Measurements from ENCODE around the gene TP53I13.
"Not testable (repeated sequence)": the region's sequence is repeated elsewhere in the genome, so short reads cannot be mapped to it uniquely, and the experiment has no call there.

TP53I13 gene

GRCh38 chr17:29568331-29569244, at the start of gene TP53I13:
TP53I13 (plus strand) TSS chr17:29568701; CDS start chr17:29568759, 58 bp downstream.
- peak; percentile 84 for DNase-seq (ENCODE audit: low read depth)

DNA sequence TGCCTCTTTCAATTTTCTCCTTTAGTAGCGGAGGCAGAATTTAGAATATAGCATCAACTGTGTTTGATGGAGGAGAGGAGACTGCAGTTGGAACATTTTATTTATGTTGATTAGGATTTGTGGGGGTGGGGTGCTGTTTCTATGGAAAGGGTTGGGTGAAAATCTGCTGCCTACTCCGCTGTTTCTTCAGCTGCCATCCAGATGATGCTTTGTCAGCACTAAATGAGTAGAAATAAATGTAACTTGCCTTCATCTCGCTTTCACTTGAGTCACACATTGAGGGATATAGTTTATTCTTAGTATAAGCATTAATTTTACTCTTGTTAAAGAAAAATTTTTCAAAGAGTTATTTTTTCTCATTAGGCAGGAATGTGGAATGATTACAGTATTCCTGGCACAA, 43.8 kb upstream of the TP53I13 start:
- DNase-seq (ENCODE audit: low read depth), result no peak

DNA sequence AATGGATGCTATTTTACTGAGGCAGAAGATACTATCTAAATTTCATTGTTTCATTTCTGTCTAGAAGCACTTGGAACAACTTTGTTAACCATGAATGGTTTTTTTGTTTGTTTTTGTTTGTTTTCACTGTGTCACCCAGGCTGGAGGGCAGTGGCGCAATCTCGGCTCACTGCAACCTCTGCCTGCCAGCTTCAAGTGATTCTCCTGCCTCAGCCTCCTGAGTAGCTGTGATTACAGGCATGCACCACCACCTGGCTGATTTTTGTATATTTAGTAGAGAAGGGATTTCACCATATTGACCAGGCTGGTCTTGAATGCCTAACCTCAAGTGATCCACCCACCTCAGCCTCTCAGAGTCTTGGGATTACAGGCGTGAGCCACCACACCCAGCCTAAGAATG, 42.2 kb upstream of the TP53I13 start:
- DNase-seq (ENCODE audit: low read depth), result no peak

DNA sequence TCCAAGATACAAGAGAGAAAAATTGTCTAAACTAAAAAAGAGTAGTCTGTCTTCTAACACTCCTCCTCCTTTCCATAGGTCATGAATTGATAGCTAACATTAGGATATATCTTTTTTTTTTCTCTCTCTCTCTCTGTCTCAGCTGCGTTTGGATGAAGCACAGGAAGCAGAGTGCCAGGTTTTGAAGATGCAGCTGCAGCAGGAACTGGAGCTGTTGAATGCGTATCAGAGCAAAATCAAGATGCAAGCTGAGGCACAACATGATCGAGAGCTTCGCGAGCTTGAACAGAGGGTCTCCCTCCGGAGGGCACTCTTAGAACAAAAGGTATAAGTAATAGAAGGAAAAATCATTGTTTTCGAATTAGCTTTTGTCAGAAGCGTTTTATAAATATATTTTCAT, 34.5 kb upstream of the TP53I13 start:
- no peak for DNase-seq (ENCODE audit: low read depth)

DNA sequence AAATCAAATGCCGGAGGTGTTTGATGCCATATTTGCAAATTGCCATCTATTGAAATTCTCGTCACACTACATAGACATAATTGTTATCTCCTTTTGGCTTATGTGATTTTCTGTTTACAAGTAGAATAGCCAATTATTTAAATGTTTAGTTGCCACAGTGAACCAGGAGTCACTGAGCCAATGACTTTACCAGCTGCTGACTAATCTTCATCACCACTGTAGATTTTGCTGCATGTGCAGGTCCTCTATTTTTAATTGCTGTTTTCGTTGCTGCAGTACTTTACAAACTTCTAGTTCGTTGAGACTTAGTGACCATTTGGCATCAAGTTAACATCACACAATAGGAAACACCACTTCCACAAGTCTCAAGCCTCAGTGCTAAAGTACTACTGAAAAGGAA, 24.4 kb upstream of the TP53I13 start:
- no peak for DNase-seq (ENCODE audit: low read depth)

DNA sequence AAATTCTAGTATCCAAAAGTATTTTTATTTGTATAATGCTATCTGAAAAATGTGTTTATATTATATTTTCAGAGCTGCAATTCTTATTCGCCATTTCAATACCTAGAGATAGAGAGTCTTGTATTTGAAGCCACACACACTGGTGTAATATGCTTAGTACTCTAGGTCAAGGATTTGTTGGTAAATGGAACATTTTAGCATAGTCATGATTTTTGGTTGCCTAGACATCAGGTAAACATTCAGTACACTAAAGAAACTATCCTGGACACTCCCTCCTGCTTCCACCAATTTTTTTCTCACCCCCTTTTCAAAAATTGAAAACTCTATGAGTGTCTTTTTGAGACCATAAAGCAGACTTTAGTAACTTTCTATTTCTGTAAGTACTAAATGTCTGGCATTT, 22.4 kb upstream of the TP53I13 start:
- no peak for DNase-seq (ENCODE audit: low read depth)

GRCh38 chr17:29546830-29547229, 21.7 kb upstream of the TP53I13 start:
- DNase-seq (ENCODE audit: low read depth), result no peak

GRCh38 chr17:29549177-29549923, 19.2 kb upstream of the TP53I13 start:
- no peak for DNase-seq (ENCODE audit: low read depth)

DNA sequence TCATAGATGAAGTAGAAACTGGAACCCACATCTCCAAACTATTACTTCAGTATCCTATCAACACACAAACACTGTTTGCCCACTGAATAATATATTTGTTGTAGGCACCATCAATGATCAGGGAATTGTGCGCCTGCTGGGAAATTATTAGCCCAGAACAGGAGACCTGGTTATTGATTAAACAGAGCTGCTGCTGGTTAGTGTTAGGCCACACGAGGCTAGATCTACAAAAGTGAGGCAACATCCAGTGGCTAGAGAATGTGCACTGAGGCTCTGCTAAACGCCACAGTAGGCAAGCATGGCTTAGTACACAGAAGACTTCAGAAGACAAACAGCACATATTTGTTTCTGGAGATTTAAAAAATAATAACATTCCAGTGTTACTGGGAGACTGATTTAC, 12.7 kb upstream of the TP53I13 start:
- DNase-seq (ENCODE audit: low read depth), result no peak

- DNase-seq (ENCODE audit: low read depth), result no peak
These were observed 11.3 kb upstream of the TP53I13 start for GRCh38 chr17:29557085-29557738.

GRCh38 chr17:29557739-29558116, 10.8 kb upstream of the TP53I13 start:
- no peak for DNase-seq (ENCODE audit: low read depth)

- DNase-seq (ENCODE audit: low read depth), result not testable (repeated sequence)
These were observed 10.4 kb upstream of the TP53I13 start for GRCh38 chr17:29558139-29558538.

DNA sequence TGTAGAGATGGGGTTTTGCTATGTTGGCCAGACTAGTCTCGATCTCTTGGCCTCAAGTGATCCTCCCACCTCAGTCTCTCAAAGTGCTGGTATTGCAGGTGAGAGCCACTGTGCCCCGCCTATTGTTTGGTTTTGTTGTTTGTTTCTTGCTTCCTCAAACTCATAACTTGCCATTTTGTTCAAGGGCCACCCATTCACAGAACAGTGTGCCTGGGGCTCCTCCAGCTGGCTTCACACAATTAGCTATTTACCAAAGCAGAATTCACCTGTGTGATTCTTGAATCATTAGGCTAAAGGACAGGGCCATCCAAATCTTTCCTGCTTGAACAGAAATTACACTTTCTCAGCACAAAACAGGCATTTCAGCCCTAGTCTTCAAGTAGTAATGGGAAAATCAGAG, 8.9 kb upstream of the TP53I13 start:
- DNase-seq (ENCODE audit: low read depth), result no peak

DNA sequence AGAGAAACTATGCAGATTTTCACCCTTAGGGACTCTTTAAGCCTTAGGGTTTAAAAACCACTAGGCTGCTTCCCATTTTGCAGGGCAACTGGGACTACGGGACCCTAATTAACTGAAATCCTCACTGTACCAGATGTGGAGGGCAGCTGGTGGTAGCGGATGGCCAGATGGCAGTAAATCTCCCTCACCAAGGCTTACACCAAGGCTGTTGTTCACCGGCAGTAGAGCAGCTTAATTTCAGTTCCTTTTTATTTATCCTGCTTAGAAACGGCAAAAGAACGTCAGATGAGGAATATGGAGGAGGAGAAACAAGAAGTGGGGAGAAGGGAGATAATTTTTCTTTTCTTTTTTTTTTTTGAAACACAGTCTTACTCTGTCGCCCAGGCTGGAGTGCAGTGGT, 8.2 kb upstream of the TP53I13 start:
- DNase-seq (ENCODE audit: low read depth), result no peak

DNA sequence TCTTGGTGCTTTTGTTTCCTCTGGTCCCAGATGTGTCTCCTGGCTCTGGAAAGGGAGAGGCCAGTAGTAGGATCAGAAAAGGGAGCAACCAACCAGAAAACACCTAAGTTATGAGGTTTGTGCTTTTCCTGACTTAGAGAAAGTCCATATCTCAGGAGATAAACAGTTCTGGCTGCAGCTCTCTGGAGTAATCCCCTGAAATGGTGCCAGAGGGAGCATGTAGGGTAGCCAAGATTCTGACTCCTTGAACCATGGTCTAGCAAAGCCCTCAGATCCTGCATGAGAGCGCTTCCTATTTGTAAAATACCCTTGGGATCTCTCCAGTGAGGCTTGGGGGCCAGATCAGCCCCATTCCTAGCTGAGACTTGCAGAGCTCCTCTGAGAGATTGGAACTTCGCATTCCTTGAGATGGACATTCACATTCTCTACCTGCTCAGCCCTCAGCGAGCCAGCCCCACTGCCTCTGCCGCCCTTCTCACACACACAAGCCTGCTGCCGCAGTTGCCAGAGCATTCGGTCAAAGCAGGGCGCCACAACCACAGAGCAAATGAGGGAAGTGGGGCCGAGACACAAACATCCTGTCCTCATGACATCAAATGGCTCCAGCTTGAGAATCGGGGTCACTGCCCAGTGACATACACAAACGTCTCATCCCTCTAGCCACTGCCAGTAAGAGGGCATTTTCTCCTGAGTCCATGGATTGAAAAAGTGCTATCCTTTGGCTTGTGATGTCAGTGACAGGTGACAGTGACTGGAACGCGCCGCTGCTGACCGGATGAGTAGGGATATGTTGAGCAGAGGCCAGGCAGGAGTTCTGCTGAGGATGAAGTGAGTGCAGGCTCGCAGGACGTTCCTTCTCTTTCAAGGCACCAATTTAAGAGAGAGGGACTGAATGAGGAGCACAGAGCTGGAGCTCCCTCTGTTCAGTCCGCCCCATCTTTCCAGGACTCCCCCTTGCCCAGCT, 6.7 kb upstream of the TP53I13 start:
- DNase-seq (ENCODE audit: low read depth), result no peak

DNA sequence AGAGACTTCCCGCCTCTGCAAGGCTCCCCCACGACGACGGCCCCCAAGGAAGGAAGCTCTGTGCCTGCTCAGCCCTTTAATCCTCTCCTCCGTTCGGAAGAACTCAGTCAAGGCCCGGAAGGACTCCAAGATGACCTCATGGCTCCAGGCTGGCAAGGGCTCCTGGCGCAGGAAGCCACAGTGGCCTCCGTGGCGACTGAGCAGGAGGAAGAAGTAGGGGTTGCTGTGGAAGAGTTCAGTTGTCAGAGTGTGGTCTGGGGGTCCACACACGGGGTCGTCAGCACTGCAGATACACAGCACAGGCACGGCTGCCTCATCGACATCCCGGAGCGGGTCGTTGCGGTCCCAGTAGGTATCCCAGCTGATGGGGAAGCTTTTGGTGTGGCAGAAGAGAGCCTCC, 5.9 kb upstream of the TP53I13 start:
- DNase-seq (ENCODE audit: low read depth), result no peak

GRCh38 chr17:29563816-29564215, 4.7 kb upstream of the TP53I13 start:
- no peak for DNase-seq (ENCODE audit: low read depth)

DNA sequence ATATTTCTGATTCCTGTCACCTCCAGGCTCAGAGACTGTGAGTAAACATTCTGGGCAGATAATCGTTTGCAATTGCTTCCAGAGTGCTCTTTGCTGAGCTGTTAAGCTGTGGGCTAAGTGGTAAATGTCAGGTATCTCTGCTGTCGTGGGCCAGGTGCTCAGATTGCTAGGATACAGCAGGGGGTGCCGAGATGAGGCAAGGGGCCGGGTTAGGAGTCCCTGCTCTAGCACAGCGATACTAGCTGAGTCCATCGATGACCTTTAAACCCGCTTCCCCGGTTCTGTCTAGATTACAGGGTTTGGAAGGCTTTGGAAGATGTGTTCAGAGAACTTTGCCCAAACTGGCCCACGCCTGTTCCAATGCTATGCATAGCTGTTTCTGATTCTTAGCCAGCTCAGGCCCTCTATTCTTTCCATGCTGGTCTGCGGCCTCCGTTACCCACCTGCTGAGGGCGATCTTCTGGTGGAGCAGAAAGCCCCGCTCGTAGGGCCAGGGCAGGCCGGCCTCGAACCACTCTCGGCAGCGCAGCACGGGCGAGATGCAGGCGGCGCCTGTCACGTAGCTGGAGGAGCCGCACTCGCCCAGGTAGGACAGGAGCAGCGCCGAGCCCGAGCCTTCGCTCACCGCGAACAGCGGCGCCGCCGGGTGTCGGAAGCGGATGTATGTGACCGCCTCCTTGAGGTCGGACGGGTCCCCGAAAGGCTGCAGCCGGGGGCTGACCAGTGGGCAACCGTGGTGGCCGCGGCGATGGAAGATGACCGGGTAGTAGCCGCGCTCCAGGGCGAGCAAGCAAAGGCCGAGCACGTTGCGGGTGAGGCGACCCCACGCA, 2.6 kb upstream of the TP53I13 start:
- no peak for DNase-seq (ENCODE audit: low read depth)

- no peak for DNase-seq (ENCODE audit: low read depth)
These were observed 1.8 kb upstream of the TP53I13 start, which contains the start of gene ABHD15 for GRCh38 chr17:29566473-29567303. ABHD15 (minus strand) TSS chr17:29567037; CDS start chr17:29566966, 71 bp downstream.

DNA sequence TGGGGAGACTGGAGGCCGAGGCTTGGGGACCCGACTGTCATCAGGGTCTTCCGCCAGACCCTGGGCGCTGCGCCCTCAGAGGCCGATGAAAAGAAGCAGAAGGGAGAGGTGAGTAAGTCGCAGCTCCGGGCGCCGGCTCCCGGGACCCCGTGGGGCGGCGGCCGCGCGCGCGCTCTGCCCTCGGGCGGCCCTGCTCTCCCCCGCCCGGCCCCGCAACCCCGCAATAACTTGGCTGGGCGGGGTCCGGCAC, 1.3 kb upstream of the TP53I13 start:
- DNase-seq (ENCODE audit: low read depth), result no peak

Data from stimulated activated CD8-positive, alpha-beta memory T cell treated with anti-CD3 and anti-CD28 coated beads, Interleukin-4, amount 100 ng/mL, for 24 hours (primary cell).